SK-N-SH (cell line): ENCODE measurements around the gene CELF5. TPM values are rescaled to one million over a fixed set of nuclear protein-coding genes. Genes with fewer than 3 reads are reported as not detected.

Source experiments
- CTCF ChIA-PET: fragments of 300-600, 350-600 bp; formaldehyde crosslinking; extraction: SDS; loops from one replicate; lab custom pipeline; 2021; lab: Yijun Ruan, JAX
- POLR2A ChIA-PET: fragments of 350-600 bp; sonication (Branson Sonifier 250); formaldehyde crosslinking; extraction: SDS; loops from one replicate; lab custom pipeline; 2020; ENCODE audit warnings: antibody characterized with exemption, inconsistent platforms; lab: Yijun Ruan, JAX
- DNase-seq: peaks from one replicate; pipeline ENCODE4 v3.0.0; 2012
- H2AFZ ChIP-seq: fragments of 200-600 bp; sonication (generic); 2 replicates; pipeline ENCODE4 v1.8.1; 2016; ENCODE audit warnings: antibody characterized with exemption, mild to moderate bottlenecking, low read depth
- H3F3A ChIP-seq: fragments of 200-600 bp; sonication (generic); replicated peaks from 2 replicates; pipeline ENCODE3; 2016; ENCODE audit warnings: antibody characterized with exemption, mild to moderate bottlenecking; ENCODE audit not compliant: insufficient read depth
- H3K27ac ChIP-seq, 2 experiments: fragments of 200-500 bp in 1 of 2; fragments of 200-600 bp in 1 of 2; sonication (Bioruptor generic) in 1 of 2; sonication (generic), shearing (Covaris generic) in 1 of 2; 2 replicates each; pipeline versions ENCODE4 v1.5.1 to v1.6.1; 2014 to 2016; ENCODE audit warnings: low read depth in 2 of 2, inconsistent platforms in 1 of 2, low read length in 1 of 2, mild to moderate bottlenecking in 1 of 2, mixed read lengths in 1 of 2
- H3K27me3 ChIP-seq: fragments of 200-600 bp; sonication (generic), shearing (Covaris generic); 2 replicates; pipeline ENCODE4 v1.6.1; 2016; ENCODE audit warnings: mixed run types; ENCODE audit not compliant: insufficient read depth
- H3K36me3 ChIP-seq, 2 experiments: fragments of 200-500 bp in 1 of 2; fragments of 200-600 bp in 1 of 2; sonication (Bioruptor generic) in 1 of 2; sonication (generic) in 1 of 2; replicated peaks in 1 of 2; 2 replicates each; pipeline versions ENCODE3 to v1.5.1; 2014 to 2016; ENCODE audit warnings: low read length in 1 of 2, mild to moderate bottlenecking in 1 of 2; ENCODE audit not compliant: insufficient read depth in 2 of 2, control insufficient read depth in 1 of 2
- H3K4me1 ChIP-seq, 2 experiments: fragments of 200-500 bp in 1 of 2; fragments of 200-600 bp in 1 of 2; sonication (Bioruptor generic) in 1 of 2; sonication (generic), shearing (Covaris generic) in 1 of 2; 2 replicates each; pipeline versions ENCODE4 v1.5.1 to v1.6.1; 2014 to 2016; ENCODE audit warnings: low read depth in 1 of 2, low read length in 1 of 2, mixed run types in 1 of 2; ENCODE audit not compliant: insufficient read depth in 2 of 2, control insufficient read depth in 1 of 2
- H3K4me2 ChIP-seq: fragments of 200-600 bp; sonication (generic), shearing (Covaris generic); 2 replicates; pipeline ENCODE4 v1.6.1; 2017; ENCODE audit warnings: mixed run types
- H3K4me3 ChIP-seq, 2 experiments: fragments of 200-500 bp in 1 of 2; fragments of 200-600 bp in 1 of 2; sonication (Bioruptor generic) in 1 of 2; sonication (generic), shearing (Covaris generic) in 1 of 2; 2 replicates each; pipeline versions ENCODE4 v1.5.1 to v1.8.1; 2014 to 2016; ENCODE audit warnings: low read depth in 2 of 2, inconsistent platforms in 1 of 2, low read length in 1 of 2, mild to moderate bottlenecking in 1 of 2, mixed read lengths in 1 of 2, moderate library complexity in 1 of 2
- H3K79me2 ChIP-seq: fragments of 200-600 bp; sonication (generic); 2 replicates; pipeline ENCODE4 v1.8.1; 2017; ENCODE audit warnings: mild to moderate bottlenecking; ENCODE audit not compliant: insufficient read depth
- H3K9ac ChIP-seq: fragments of 200-600 bp; sonication (generic); 2 replicates; pipeline ENCODE4 v1.6.1; 2017; ENCODE audit warnings: mixed run types
- H3K9me2 ChIP-seq: fragments of 200-600 bp; sonication (generic); 2 replicates; pipeline ENCODE4 v1.6.1; 2017; ENCODE audit warnings: mixed run types
- H3K9me3 ChIP-seq: fragments of 200-600 bp; sonication (generic); 2 replicates; pipeline ENCODE4 v1.6.1; 2017; ENCODE audit warnings: mixed run types, mild to moderate bottlenecking, moderate library complexity
- H4K20me1 ChIP-seq: fragments of 200-600 bp; sonication (generic); 2 replicates; pipeline ENCODE4 v1.6.1; 2017; ENCODE audit warnings: mild to moderate bottlenecking, mixed run types; ENCODE audit not compliant: insufficient read depth
- FOSL2 ChIP-seq: IDR thresholded peaks from 2 replicates; pipeline ENCODE4 v1.4.0; 2012; ENCODE audit warnings: low read depth, mild to moderate bottlenecking, moderate library complexity, borderline replicate concordance
- FOXM1 ChIP-seq: IDR thresholded peaks from 2 replicates; pipeline ENCODE4 v1.4.0; 2012; ENCODE audit warnings: low read depth, mild to moderate bottlenecking
- JUND ChIP-seq: IDR thresholded peaks from 2 replicates; pipeline ENCODE4 v1.4.0; 2012
- RCOR1 ChIP-seq: fragments of 150-350 bp; IDR thresholded peaks from 2 replicates; pipeline ENCODE4 v1.6.1; 2017; ENCODE audit warnings: antibody characterized with exemption, low read length
- RXRA ChIP-seq: IDR thresholded peaks from 2 replicates; pipeline ENCODE4 v1.4.0; 2012; ENCODE audit warnings: low read depth, mild to moderate bottlenecking, borderline replicate concordance
- TAF1 ChIP-seq: IDR thresholded peaks from 2 replicates; pipeline ENCODE4 v1.6.1; 2012; ENCODE audit warnings: low read depth, mild to moderate bottlenecking, low read length, moderate library complexity, borderline replicate concordance
- whole genome bisulfite sequencing: methylation state at CpG from one replicate; pipeline ENCODE4 v1.1.6; 2017; ENCODE audit warnings: low lambda C conversion rate; 5-methylcytosine and 5-hydroxymethylcytosine counted together
- polyA plus RNA-seq, 3 experiments: library from polyadenylated mRNA; depleted of rRNA; stranded (reverse); fragments of >200 nt; gene quantifications; 2 replicates each; pipeline ENCODE4 v1.2.3, GENCODE V29; 2012
- TF ChIP-seq, protein P1 (sequence below): IDR thresholded peaks from 2 replicates; pipeline ENCODE4 v1.4.0; 2012; ENCODE audit warnings: low read depth
- TF ChIP-seq, protein P2 (sequence below): IDR thresholded peaks from 2 replicates; pipeline ENCODE4 v1.6.1; 2012; ENCODE audit warnings: mild to moderate bottlenecking, low read depth, low read length, moderate library complexity
- TF ChIP-seq, protein P3 (sequence below): fragments of 150-350 bp; IDR thresholded peaks from 2 replicates; pipeline ENCODE4 v1.6.1; 2016; ENCODE audit warnings: mild to moderate bottlenecking, low read depth, low read length
- TF ChIP-seq, protein P4 (sequence below): IDR thresholded peaks from 2 replicates; pipeline ENCODE4 v1.4.0; 2012; ENCODE audit warnings: low read depth, borderline replicate concordance

CELF5 gene
- polyA plus RNA-seq, 1 of the 3 experiments (the other 2 are of a cell fraction): 0.33 TPM

DNA sequence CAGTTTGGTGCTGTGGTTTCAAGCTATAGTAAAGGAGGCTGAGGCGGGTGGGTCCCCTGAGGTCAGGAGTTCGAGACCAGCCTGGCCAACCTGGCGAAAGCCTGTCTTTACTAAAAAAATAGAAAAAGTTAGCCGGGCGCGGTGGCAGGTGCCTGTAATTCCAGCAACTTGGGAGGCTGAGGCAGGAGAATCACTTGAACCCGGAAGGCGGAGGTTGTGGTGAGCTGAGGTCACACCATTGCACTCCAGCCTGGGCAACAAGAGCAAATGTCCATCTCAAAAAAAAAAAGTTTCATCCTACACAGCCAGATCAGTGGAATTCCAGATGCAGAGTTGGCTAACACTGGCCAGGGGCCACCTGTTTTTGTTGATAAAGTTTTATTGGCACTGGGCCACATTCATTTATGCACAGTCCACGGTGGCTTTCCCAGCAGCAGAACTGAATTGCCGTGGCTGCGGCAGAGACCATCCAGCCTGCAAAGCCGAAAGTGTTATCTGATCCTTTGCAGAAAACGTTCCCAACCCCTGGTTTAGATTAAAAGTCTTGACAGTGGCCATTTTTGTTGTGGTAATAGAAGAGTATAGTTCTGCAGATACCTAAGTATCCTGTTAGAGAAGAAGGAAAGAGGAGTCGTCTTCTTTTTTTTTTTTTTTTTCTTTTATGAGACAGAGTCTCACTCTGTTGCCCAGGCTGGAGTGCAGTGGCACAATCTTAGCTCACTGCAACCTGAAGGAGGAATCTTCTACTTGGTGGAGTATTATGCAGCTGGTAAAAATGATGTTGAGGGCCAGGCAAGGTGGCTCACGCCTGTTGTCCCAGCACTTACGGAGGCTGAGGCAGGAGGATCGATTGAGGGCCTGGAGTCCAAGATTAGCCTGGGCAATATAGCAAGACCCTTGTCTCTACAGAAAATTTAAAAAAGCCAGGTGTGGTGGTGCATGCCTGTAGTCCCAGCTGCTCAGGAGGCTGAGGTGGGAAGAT lies 30.1 kb upstream of the CELF5 start:
- no peaks in the 10 kb centered on the region; a peak in 1 of 4 replicates for H3K4me1 ChIP-seq
- 0 out of 2 replicates have a peak, but pooled peaks have one; percentile 27 for TF ChIP-seq RCOR1
- TF ChIP-seq, protein P1, sequence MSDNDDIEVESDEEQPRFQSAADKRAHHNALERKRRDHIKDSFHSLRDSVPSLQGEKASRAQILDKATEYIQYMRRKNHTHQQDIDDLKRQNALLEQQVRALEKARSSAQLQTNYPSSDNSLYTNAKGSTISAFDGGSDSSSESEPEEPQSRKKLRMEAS: no peak
- TF ChIP-seq, protein P2, sequence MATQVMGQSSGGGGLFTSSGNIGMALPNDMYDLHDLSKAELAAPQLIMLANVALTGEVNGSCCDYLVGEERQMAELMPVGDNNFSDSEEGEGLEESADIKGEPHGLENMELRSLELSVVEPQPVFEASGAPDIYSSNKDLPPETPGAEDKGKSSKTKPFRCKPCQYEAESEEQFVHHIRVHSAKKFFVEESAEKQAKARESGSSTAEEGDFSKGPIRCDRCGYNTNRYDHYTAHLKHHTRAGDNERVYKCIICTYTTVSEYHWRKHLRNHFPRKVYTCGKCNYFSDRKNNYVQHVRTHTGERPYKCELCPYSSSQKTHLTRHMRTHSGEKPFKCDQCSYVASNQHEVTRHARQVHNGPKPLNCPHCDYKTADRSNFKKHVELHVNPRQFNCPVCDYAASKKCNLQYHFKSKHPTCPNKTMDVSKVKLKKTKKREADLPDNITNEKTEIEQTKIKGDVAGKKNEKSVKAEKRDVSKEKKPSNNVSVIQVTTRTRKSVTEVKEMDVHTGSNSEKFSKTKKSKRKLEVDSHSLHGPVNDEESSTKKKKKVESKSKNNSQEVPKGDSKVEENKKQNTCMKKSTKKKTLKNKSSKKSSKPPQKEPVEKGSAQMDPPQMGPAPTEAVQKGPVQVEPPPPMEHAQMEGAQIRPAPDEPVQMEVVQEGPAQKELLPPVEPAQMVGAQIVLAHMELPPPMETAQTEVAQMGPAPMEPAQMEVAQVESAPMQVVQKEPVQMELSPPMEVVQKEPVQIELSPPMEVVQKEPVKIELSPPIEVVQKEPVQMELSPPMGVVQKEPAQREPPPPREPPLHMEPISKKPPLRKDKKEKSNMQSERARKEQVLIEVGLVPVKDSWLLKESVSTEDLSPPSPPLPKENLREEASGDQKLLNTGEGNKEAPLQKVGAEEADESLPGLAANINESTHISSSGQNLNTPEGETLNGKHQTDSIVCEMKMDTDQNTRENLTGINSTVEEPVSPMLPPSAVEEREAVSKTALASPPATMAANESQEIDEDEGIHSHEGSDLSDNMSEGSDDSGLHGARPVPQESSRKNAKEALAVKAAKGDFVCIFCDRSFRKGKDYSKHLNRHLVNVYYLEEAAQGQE: no peak
- no peak overlapping the region for H3K27ac ChIP-seq
- peaks cover 5 to 18% of the 10 kb centered on the region in 2 experiments for H3K36me3 ChIP-seq
- no peaks in the 10 kb centered on the region for H3K9me2 ChIP-seq
- peak; percentile 67 for DNase-seq
- CTCF ChIA-PET: interaction anchor here (1.7 to 2.7 kb wide), 2 partner anchors 16 to 30 kb away, joined by 3 to 9 read pairs; partner anchors contain the start of gene CELF5
- H3K4me2 ChIP-seq: no peak overlapping the region
- H3K27me3 ChIP-seq: no peaks in the 10 kb centered on the region
- H3K4me3 ChIP-seq: no peak overlapping the region
- peaks cover 15% of the 10 kb centered on the region; the same call in 1 of the 2 replicates for H4K20me1 ChIP-seq
- peaks cover 37% of the 10 kb centered on the region for H3K79me2 ChIP-seq
- no peak overlapping the region for H3K9ac ChIP-seq
- H2AFZ ChIP-seq: no peak overlapping the region
- 92% methylated on average over 17 of the region's 17 CpGs for WGBS
- H3K9me3 ChIP-seq: no peaks in the 10 kb centered on the region
- H3F3A ChIP-seq: no peaks in the 10 kb centered on the region
- POLR2A ChIA-PET: no interaction called here

DNA sequence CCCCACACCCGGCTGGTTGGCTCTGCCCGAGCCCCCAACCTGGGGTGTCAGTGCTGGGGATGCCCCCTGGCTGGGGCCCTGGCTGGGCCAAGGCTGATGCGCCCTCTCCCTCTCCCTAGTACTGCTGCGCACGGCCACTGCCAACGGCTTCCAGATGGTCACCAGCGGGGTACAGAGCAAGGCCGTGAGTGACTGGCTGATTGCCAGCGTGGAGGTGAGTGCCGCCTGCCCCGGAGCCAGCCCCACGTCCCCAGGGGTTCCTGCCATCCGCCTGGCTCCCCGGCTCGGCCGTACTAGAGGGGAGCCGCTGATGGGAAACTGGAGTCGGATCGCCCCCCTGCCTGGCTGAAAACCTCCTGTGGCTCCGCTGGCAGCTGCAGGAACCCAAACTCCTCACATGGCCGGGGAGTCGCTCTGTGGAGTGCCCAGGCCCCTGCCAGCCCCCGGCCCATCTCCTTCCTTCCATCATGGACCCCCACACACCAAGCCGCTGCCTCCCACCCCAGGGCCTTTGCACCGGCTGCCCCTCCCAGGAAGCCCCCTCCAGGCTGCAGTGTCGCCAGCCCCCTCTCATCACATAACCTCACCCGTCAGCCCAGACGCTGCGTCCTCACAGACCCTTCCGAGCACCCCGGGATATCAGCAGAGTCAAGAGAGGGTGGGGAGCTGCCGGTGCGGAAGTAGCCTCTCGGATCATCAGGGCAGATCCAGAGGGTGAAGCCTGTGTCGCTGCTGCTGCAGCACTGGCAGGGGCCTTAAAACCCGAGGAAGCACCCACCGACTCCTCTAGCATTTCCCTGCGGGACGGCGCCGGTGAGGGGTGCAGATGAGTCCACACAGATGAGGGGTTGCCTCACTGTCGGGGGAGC lies 28.2 kb upstream of the CELF5 start:
- Histone ChIP-seq H3K4me1 (no peaks in the 10 kb centered on the region; a peak in 1 of 4 replicates), H3K36me3 (peaks cover 5 to 22% of the 10 kb centered on the region in 2 experiments), H3F3A (no peaks in the 10 kb centered on the region), H3K4me3 (no peak overlapping the region), H3K4me2 (no peak overlapping the region)
- peak; percentile 60 for DNase-seq
- TF ChIP-seq, protein P3, sequence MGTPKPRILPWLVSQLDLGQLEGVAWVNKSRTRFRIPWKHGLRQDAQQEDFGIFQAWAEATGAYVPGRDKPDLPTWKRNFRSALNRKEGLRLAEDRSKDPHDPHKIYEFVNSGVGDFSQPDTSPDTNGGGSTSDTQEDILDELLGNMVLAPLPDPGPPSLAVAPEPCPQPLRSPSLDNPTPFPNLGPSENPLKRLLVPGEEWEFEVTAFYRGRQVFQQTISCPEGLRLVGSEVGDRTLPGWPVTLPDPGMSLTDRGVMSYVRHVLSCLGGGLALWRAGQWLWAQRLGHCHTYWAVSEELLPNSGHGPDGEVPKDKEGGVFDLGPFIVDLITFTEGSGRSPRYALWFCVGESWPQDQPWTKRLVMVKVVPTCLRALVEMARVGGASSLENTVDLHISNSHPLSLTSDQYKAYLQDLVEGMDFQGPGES: no peak
- TF ChIP-seq FOXM1 (no peak), FOSL2 (no peak), RXRA (no peak), TAF1 (no peak), JUND (no peak)
- TF ChIP-seq, protein P4, sequence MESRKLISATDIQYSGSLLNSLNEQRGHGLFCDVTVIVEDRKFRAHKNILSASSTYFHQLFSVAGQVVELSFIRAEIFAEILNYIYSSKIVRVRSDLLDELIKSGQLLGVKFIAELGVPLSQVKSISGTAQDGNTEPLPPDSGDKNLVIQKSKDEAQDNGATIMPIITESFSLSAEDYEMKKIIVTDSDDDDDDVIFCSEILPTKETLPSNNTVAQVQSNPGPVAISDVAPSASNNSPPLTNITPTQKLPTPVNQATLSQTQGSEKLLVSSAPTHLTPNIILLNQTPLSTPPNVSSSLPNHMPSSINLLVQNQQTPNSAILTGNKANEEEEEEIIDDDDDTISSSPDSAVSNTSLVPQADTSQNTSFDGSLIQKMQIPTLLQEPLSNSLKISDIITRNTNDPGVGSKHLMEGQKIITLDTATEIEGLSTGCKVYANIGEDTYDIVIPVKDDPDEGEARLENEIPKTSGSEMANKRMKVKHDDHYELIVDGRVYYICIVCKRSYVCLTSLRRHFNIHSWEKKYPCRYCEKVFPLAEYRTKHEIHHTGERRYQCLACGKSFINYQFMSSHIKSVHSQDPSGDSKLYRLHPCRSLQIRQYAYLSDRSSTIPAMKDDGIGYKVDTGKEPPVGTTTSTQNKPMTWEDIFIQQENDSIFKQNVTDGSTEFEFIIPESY: no peak
- TF ChIP-seq, all 33 proteins: peak for 0
- Histone ChIP-seq H3K27ac (no peak overlapping the region), H2AFZ (no peak overlapping the region), H3K27me3 (no peaks in the 10 kb centered on the region), H4K20me1 (peaks cover 5% of the 10 kb centered on the region; the same call in 1 of the 2 replicates), H3K9me2 (no peaks in the 10 kb centered on the region), H3K9me3 (no peaks in the 10 kb centered on the region), H3K9ac (no peak overlapping the region), H3K79me2 (peaks cover 18% of the 10 kb centered on the region)
- 92% methylated on average over 29 of the region's 42 CpGs for WGBS
- ChIA-PET POLR2A (no interaction called here), CTCF (interaction anchor here (2.7 kb wide), 1 partner anchor 15 kb away, joined by 9 read pairs; no protein-coding TSS in a partner anchor)
